HepG2 (cell line): Measurements from ENCODE around the gene ZNF180. TPM values are rescaled to one million over a fixed set of nuclear protein-coding genes. Genes with fewer than 3 reads are reported as not detected.
A peak's percentile ranks its signal among the peaks of the same experiment; 100 is the strongest.

Source experiments
- ATF6 ChIP-seq: sonication (generic); formaldehyde crosslinking; conservative IDR thresholded peaks from 2 replicates; pipeline ENCODE4 v1.4.0; 2020; ENCODE audit warnings: missing genetic modification reagents
- CAMTA2 ChIP-seq: sonication (generic); formaldehyde crosslinking; IDR thresholded peaks from 2 replicates; pipeline ENCODE4 v1.4.0; 2020; ENCODE audit warnings: mild to moderate bottlenecking, missing genetic modification reagents, borderline replicate concordance
- EZH2 ChIP-seq: conservative IDR thresholded peaks from 2 replicates; pipeline ENCODE4 v1.6.1; 2012; ENCODE audit warnings: mild to moderate bottlenecking, low read depth, low read length, moderate library complexity
- GABPA ChIP-seq, 2 experiments: IDR thresholded peaks; 2 replicates each; pipeline ENCODE4 v1.6.1; 2011 to 2016; ENCODE audit warnings: low read depth in 2 of 2, low read length in 1 of 2, missing biosample characterization in 1 of 2, missing genetic modification characterization in 1 of 2
- HIVEP1 ChIP-seq: sonication (generic); formaldehyde crosslinking; IDR thresholded peaks from 2 replicates; pipeline ENCODE4 v1.4.0; 2020; ENCODE audit warnings: mild to moderate bottlenecking, missing genetic modification reagents
- ISX ChIP-seq: sonication (generic); formaldehyde crosslinking; conservative IDR thresholded peaks from 2 replicates; pipeline ENCODE4 v1.5.0; 2020; ENCODE audit warnings: missing genetic modification reagents
- KLF13 ChIP-seq: sonication (generic); formaldehyde crosslinking; IDR thresholded peaks from 2 replicates; pipeline ENCODE4 v1.4.0; 2020; ENCODE audit warnings: mild to moderate bottlenecking, missing genetic modification reagents
- NFIC ChIP-seq: IDR thresholded peaks from 2 replicates; pipeline ENCODE4 v1.6.1; 2012; ENCODE audit warnings: mild to moderate bottlenecking, low read length, inconsistent platforms
- RERE ChIP-seq: IDR thresholded peaks from 2 replicates; pipeline ENCODE4 v1.6.1; 2016; ENCODE audit warnings: low read depth, missing genetic modification reagents, missing compliant biosample characterization
- TCF12 ChIP-seq, 2 experiments: fragments of 450-650 bp in 1 of 2; sonication (generic) in 1 of 2; formaldehyde crosslinking in 1 of 2; IDR thresholded peaks; 2 replicates each; pipeline versions ENCODE4 v1.6.1 to v1.8.0; 2017 to 2022; ENCODE audit warnings: antibody characterized with exemption in 1 of 2, mild to moderate bottlenecking in 1 of 2, missing genetic modification reagents in 1 of 2, moderate library complexity in 1 of 2
- TFE3 ChIP-seq: IDR thresholded peaks from 2 replicates; pipeline ENCODE4 v1.6.1; 2016
- WIZ ChIP-seq: sonication (generic); formaldehyde crosslinking; IDR thresholded peaks from 2 replicates; pipeline ENCODE4 v1.5.1; 2020; ENCODE audit warnings: mild to moderate bottlenecking, missing genetic modification reagents
- ZSCAN25 ChIP-seq: sonication (generic); formaldehyde crosslinking; IDR thresholded peaks from 2 replicates; pipeline ENCODE4 v1.8.0; 2022; ENCODE audit warnings: mild to moderate bottlenecking, missing genetic modification reagents
- polyA plus RNA-seq, 8 experiments: library from polyadenylated mRNA; depleted of rRNA in 3 of 8; stranded (reverse) in 7 of 8; unstranded in 1 of 8; fragments of >200 nt; fragmentation: Illumina TruSeq in 4 of 8; extraction: Trizol in 4 of 8; gene quantifications; 2 replicates each; pipeline versions ENCODE4 v1.2.1 to v1.2.3, GENCODE V29; 2011 to 2016; ENCODE audit warnings: low read depth in 4 of 8, missing spikeins in 1 of 8, mixed read lengths in 1 of 8; ENCODE audit not compliant: insufficient read depth in 1 of 8
- total RNA-seq, 5 experiments: library from RNA; depleted of rRNA; stranded (reverse); fragments of >200 nt; fragmentation: Illumina TruSeq; extraction: Trizol; gene quantifications; 2 replicates each; pipeline ENCODE4 v1.2.3, GENCODE V29; 2016; ENCODE audit warnings: low read depth in 1 of 5
- TF ChIP-seq, protein P1 (sequence below): IDR thresholded peaks from 2 replicates; pipeline ENCODE4 v1.6.1; 2016
- TF ChIP-seq, protein P2 (sequence below): IDR thresholded peaks from 2 replicates; pipeline ENCODE4 v1.6.1; 2018; ENCODE audit warnings: missing genetic modification reagents, mild to moderate bottlenecking, missing compliant biosample characterization
- TF ChIP-seq, protein P3 (sequence below): IDR thresholded peaks from 2 replicates; pipeline ENCODE4 v1.6.1; 2016; ENCODE audit warnings: mild to moderate bottlenecking, missing biosample characterization, missing genetic modification reagents

The ZNF180 gene
- total and polyA plus RNA-seq, 2 of the 13 experiments (the other 11 are each of a cell fraction or from before 2014, with no cell fraction given) = 0.92 to 9.3 TPM

DNA sequence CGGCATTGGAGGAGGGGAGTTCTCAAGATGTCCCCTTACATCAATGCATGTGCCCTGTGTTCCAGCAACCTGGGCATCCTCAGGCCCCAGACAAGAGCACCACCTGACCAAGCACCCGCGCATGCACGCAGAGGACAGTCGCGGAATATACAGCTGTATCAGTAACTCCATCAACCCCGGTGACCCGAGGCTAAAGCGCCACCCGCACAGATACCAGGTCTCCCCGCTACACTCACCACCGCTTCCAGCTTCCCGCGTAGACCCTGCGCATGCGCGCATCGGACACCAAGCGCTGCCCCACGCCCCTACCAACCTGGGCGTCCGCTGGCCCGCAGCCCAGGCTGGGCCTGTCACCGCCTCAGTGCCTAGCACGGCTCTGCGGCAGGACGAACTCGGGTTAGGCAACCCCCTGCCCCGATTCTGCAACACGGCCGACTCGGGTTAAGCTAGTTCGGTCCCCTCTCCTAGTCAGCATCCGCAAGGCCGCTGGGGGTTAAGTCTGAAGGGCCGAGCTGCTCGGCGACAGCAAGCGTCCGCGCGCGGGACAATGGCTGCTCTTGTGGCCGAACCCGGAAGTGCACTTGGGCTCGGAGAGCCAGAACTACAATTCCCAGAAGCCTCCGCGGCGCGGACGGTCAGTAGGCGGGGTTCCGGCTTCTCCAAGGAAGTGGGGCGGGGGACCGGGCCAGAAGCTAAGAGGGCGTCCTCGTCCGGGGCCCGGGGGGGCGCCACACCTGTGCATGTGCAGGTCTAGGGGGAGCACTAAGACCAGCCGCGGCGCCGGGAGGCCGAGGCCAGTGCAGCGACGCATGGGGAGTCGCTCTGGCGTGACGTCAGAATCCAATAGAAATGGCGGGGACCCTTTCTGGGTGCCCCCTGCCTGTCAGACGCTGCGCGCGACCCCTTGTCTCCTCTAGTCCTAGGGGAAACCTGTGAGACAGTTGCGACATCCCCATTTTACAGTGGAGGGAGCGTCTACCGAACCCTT, at the start of gene ZNF180 (continued):
- TF ChIP-seq ISX (CRISPR knock-in tag) = 0 out of 2 replicates have a peak, but pooled peaks have one; percentile 38
- TF ChIP-seq EZH2 = no peak
- peak; percentile 94 for TF ChIP-seq HIVEP1 (CRISPR knock-in tag)
- TF ChIP-seq CAMTA2 (CRISPR knock-in tag) = peak; percentile 99
- peak; percentile 85 for TF ChIP-seq GABPA (IDR thresholded peaks at IDR 0.05; ENCODE audit: low read depth, low read length)
- TF ChIP-seq GABPA (CRISPR knock-in tag; IDR thresholded peaks at IDR 0.05; ENCODE audit: low read depth) = peak; percentile 98
- peak; percentile 30; the same call in 1 of the 2 replicates for TF ChIP-seq RERE
- TF ChIP-seq, protein P1, sequence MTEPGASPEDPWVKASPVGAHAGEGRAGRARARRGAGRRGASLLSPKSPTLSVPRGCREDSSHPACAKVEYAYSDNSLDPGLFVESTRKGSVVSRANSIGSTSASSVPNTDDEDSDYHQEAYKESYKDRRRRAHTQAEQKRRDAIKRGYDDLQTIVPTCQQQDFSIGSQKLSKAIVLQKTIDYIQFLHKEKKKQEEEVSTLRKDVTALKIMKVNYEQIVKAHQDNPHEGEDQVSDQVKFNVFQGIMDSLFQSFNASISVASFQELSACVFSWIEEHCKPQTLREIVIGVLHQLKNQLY (CRISPR knock-in tag) = peak; percentile 50
- TF ChIP-seq, protein P2, sequence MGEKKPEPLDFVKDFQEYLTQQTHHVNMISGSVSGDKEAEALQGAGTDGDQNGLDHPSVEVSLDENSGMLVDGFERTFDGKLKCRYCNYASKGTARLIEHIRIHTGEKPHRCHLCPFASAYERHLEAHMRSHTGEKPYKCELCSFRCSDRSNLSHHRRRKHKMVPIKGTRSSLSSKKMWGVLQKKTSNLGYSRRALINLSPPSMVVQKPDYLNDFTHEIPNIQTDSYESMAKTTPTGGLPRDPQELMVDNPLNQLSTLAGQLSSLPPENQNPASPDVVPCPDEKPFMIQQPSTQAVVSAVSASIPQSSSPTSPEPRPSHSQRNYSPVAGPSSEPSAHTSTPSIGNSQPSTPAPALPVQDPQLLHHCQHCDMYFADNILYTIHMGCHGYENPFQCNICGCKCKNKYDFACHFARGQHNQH (CRISPR knock-in tag) = peak; percentile 70; the same call in 1 of the 2 replicates
- TF ChIP-seq TCF12 (IDR thresholded peaks at IDR 0.05) = no peak
- TF ChIP-seq TCF12 (CRISPR knock-in tag; IDR thresholded peaks at IDR 0.05) = peak; percentile 89
- TF ChIP-seq ZSCAN25 (CRISPR knock-in tag) = no peak
- peak; percentile 66; the same call in 1 of the 2 replicates for TF ChIP-seq TFE3 (CRISPR knock-in tag)
- TF ChIP-seq, protein P3, sequence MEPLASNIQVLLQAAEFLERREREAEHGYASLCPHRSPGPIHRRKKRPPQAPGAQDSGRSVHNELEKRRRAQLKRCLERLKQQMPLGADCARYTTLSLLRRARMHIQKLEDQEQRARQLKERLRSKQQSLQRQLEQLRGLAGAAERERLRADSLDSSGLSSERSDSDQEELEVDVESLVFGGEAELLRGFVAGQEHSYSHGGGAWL (CRISPR knock-in tag) = peak; percentile 86; the same call in 1 of the 2 replicates
- TF ChIP-seq WIZ (CRISPR knock-in tag) = peak; percentile 82
- no peak for TF ChIP-seq NFIC
- TF ChIP-seq KLF13 (CRISPR knock-in tag) = no peak
- no peak; the same call in 1 of the 2 replicates for TF ChIP-seq ATF6 (CRISPR knock-in tag)
